ENCODE measurements around the gene CRYL1. TPM values are rescaled to one million over a fixed set of nuclear protein-coding genes. Genes with fewer than 3 reads are reported as not detected.

The CRYL1 gene
- total and polyA plus RNA-seq, 2 of the 13 experiments (the other 11 are each of a cell fraction or from before 2014, with no cell fraction given): 57.2 to 115 TPM

GRCh38 chr13:20553311-20553710 is 27.7 kb upstream of the CRYL1 start (continued):
- TF ChIP-seq PRDM15 (CRISPR knock-in tag; IDR thresholded peaks at IDR 0.05): peak; percentile 66
- TF ChIP-seq SMARCE1 (IDR thresholded peaks at IDR 0.05; ENCODE audit: borderline replicate concordance): no peak
- TF ChIP-seq NR3C1 (CRISPR knock-in tag; IDR thresholded peaks at IDR 0.05): no peak
- TF ChIP-seq ZBTB7B (CRISPR knock-in tag; IDR thresholded peaks at IDR 0.05): peak; percentile 47; the same call in 1 of the 2 replicates
- TF ChIP-seq THAP8 (CRISPR knock-in tag; IDR thresholded peaks at IDR 0.05; ENCODE audit: borderline replicate concordance): no peak
- no peak for TF ChIP-seq ZMYM2 (CRISPR knock-in tag; IDR thresholded peaks at IDR 0.05)
- TF ChIP-seq, protein P1, sequence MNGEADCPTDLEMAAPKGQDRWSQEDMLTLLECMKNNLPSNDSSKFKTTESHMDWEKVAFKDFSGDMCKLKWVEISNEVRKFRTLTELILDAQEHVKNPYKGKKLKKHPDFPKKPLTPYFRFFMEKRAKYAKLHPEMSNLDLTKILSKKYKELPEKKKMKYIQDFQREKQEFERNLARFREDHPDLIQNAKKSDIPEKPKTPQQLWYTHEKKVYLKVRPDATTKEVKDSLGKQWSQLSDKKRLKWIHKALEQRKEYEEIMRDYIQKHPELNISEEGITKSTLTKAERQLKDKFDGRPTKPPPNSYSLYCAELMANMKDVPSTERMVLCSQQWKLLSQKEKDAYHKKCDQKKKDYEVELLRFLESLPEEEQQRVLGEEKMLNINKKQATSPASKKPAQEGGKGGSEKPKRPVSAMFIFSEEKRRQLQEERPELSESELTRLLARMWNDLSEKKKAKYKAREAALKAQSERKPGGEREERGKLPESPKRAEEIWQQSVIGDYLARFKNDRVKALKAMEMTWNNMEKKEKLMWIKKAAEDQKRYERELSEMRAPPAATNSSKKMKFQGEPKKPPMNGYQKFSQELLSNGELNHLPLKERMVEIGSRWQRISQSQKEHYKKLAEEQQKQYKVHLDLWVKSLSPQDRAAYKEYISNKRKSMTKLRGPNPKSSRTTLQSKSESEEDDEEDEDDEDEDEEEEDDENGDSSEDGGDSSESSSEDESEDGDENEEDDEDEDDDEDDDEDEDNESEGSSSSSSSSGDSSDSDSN (CRISPR knock-in tag; IDR thresholded peaks at IDR 0.05): no peak
- TF ChIP-seq SAFB2 (CRISPR knock-in tag; IDR thresholded peaks at IDR 0.05; ENCODE audit: borderline replicate concordance, low read depth): no peak
- TF ChIP-seq ZNF841 (CRISPR knock-in tag; IDR thresholded peaks at IDR 0.05; ENCODE audit: borderline replicate concordance): no peak
- no peak for TF ChIP-seq MTF1 (CRISPR knock-in tag; IDR thresholded peaks at IDR 0.05)
- no peak for TF ChIP-seq KDM1A (CRISPR knock-in tag; IDR thresholded peaks at IDR 0.05)
- TF ChIP-seq ZNF350 (CRISPR knock-in tag; IDR thresholded peaks at IDR 0.05; ENCODE audit: borderline replicate concordance, low read depth): no peak
- TF ChIP-seq ARID2 (CRISPR knock-in tag; IDR thresholded peaks at IDR 0.05; ENCODE audit: borderline replicate concordance): no peak
- TF ChIP-seq NR2F1 (CRISPR knock-in tag; IDR thresholded peaks at IDR 0.05): no peak
- no peak for TF ChIP-seq TOE1 (CRISPR knock-in tag; IDR thresholded peaks at IDR 0.05)
- TF ChIP-seq PHF20 (CRISPR knock-in tag; IDR thresholded peaks at IDR 0.05): no peak
- no peak for TF ChIP-seq MZF1 (CRISPR knock-in tag; IDR thresholded peaks at IDR 0.05; ENCODE audit: borderline replicate concordance)
- TF ChIP-seq SOX6 (IDR thresholded peaks at IDR 0.05): no peak
- TF ChIP-seq SOX6 (CRISPR knock-in tag; IDR thresholded peaks at IDR 0.05): peak; percentile 33; the same call in 1 of the 2 replicates
- TF ChIP-seq ZNF207 (IDR thresholded peaks at IDR 0.05; ENCODE audit: borderline replicate concordance): no peak
- TF ChIP-seq, protein P2, sequence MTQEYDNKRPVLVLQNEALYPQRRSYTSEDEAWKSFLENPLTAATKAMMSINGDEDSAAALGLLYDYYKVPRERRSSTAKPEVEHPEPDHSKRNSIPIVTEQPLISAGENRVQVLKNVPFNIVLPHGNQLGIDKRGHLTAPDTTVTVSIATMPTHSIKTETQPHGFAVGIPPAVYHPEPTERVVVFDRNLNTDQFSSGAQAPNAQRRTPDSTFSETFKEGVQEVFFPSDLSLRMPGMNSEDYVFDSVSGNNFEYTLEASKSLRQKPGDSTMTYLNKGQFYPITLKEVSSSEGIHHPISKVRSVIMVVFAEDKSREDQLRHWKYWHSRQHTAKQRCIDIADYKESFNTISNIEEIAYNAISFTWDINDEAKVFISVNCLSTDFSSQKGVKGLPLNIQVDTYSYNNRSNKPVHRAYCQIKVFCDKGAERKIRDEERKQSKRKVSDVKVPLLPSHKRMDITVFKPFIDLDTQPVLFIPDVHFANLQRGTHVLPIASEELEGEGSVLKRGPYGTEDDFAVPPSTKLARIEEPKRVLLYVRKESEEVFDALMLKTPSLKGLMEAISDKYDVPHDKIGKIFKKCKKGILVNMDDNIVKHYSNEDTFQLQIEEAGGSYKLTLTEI (CRISPR knock-in tag; conservative IDR thresholded peaks at IDR 0.05): no peak
- TF ChIP-seq ZNF367 (CRISPR knock-in tag; IDR thresholded peaks at IDR 0.05; ENCODE audit: borderline replicate concordance): no peak
- TF ChIP-seq MBD4 (IDR thresholded peaks at IDR 0.05; ENCODE audit: borderline replicate concordance, low read length): no peak
- no peak for TF ChIP-seq ELF4 (CRISPR knock-in tag; IDR thresholded peaks at IDR 0.05; ENCODE audit: borderline replicate concordance)

Data from HepG2 (cell line).